Right lobe of liver (tissue), 4 donors: ENCODE results near the gene FCAMR.

Experiments
- CTCF ChIP-seq, 4 donors: fragments of 200-600 bp in 3 of 4; fragments of 450-650 bp in 1 of 4; IDR thresholded peaks; one replicate each; pipeline versions ENCODE4 v1.5.1 to v1.8.0; 2016 to 2022; ENCODE audit warnings: antibody characterized with exemption in 4 of 4, mild to moderate bottlenecking in 2 of 4
- POLR2A ChIP-seq: fragments of 450-650 bp; IDR thresholded peaks from one replicate; pipeline ENCODE4 v1.6.1; 2017; ENCODE audit warnings: antibody characterized with exemption, mild to moderate bottlenecking
- donor health status: DM: no; HTN: no; CAD: no.
- donor health status: DM: no; HTN: no; CAD: no.
- donor health status: DM: no; HTN: yes; CAD: no.

GRCh38 chr1:206958144-206958543 is 12.1 kb downstream of the FCAMR start:
- no peak for TF ChIP-seq CTCF (IDR thresholded peaks at IDR 0.05)
- TF ChIP-seq POLR2A: no peak
